BJ (cell line): ENCODE measurements around the gene ABHD17C. TPM values are rescaled to one million over a fixed set of nuclear protein-coding genes. Genes with fewer than 3 reads are reported as not detected.

Source experiments
- CTCF ChIA-PET: fragments of 350-600 bp; formaldehyde crosslinking; extraction: SDS; loops from one replicate; lab custom pipeline; 2021; ENCODE audit warnings: antibody characterized with exemption, inconsistent platforms; lab: Yijun Ruan, JAX
- POLR2A ChIA-PET: fragments of 300-600 bp; sonication (Branson Sonifier 250); formaldehyde crosslinking; extraction: SDS; loops from one replicate; lab custom pipeline; 2021; ENCODE audit warnings: antibody characterized with exemption; lab: Charles Lee
- DNase-seq: peaks from one replicate; pipeline ENCODE4 v3.0.0-alpha.2; 2011; ENCODE audit warnings: low read depth
- H3K27me3 ChIP-seq: 2 replicates; pipeline ENCODE4 v1.6.0; 2011; ENCODE audit warnings: low read length; ENCODE audit not compliant: control insufficient read depth, insufficient read depth
- H3K36me3 ChIP-seq: 2 replicates; pipeline ENCODE4 v1.5.1; 2011; ENCODE audit warnings: low read length; ENCODE audit not compliant: control insufficient read depth, insufficient read depth
- H3K4me3 ChIP-seq: 2 replicates; pipeline ENCODE4 v1.5.1; 2011; ENCODE audit warnings: low read depth, mild to moderate bottlenecking, control low read depth, low read length
- polyA plus RNA-seq: library from polyadenylated mRNA; depleted of rRNA; stranded (reverse); fragments of >200 nt; gene quantifications from 2 replicates; pipeline ENCODE4 v1.2.3, GENCODE V29; 2011
- TF ChIP-seq, protein P1 (sequence below): IDR thresholded peaks from 2 replicates; pipeline ENCODE4 v1.5.1; 2011; ENCODE audit warnings: low read depth, mild to moderate bottlenecking, control low read depth, inconsistent platforms, low read length, moderate library complexity; ENCODE audit not compliant: insufficient read depth

ABHD17C gene
- polyA plus RNA-seq, 1 experiment, result 19.2 TPM

- ChIA-PET POLR2A (no interaction called here), CTCF (no interaction called here)
- Histone ChIP-seq H3K4me3 (no peak overlapping the region), H3K27me3 (no peaks in the 10 kb centered on the region), H3K36me3 (no peaks in the 10 kb centered on the region; the same call in 1 of the 2 replicates)
- TF ChIP-seq, protein P1, sequence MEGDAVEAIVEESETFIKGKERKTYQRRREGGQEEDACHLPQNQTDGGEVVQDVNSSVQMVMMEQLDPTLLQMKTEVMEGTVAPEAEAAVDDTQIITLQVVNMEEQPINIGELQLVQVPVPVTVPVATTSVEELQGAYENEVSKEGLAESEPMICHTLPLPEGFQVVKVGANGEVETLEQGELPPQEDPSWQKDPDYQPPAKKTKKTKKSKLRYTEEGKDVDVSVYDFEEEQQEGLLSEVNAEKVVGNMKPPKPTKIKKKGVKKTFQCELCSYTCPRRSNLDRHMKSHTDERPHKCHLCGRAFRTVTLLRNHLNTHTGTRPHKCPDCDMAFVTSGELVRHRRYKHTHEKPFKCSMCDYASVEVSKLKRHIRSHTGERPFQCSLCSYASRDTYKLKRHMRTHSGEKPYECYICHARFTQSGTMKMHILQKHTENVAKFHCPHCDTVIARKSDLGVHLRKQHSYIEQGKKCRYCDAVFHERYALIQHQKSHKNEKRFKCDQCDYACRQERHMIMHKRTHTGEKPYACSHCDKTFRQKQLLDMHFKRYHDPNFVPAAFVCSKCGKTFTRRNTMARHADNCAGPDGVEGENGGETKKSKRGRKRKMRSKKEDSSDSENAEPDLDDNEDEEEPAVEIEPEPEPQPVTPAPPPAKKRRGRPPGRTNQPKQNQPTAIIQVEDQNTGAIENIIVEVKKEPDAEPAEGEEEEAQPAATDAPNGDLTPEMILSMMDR, result no peak
- no peak for DNase-seq
Observed at GRCh38 chr15:80689294-80689693, 5.8 kb upstream of the ABHD17C start.

DNA sequence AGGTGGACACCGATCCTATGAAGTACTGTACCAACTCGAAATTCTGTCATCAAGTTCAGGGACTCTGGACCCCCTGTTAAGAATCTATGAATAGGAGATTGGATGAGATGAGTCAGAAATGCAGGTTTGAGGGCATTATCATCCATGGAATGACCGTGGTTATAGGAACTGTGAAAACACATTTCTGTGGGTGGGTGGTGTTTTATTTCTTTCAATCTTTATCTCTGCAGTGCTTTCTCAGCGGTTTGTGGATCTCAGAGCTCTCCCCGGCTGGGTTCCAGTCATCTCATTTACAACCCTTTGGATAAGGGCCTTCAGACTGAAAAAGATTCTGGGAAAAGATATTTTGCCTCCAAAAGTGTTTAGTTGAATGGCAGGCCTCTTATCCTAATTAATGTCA lies 5.4 kb upstream of the ABHD17C start:
- ChIA-PET CTCF (no interaction called here), POLR2A (no interaction called here)
- TF ChIP-seq, protein P1, result no peak
- Histone ChIP-seq H3K27me3 (no peaks in the 10 kb centered on the region), H3K36me3 (no peaks in the 10 kb centered on the region; the same call in 1 of the 2 replicates), H3K4me3 (no peak overlapping the region)
- DNase-seq, result no peak

GRCh38 chr15:80691575-80691974 lies 3.5 kb upstream of the ABHD17C start:
- no peak for DNase-seq
- Histone ChIP-seq H3K4me3 (no peak overlapping the region), H3K27me3 (no peaks in the 10 kb centered on the region), H3K36me3 (no peaks in the 10 kb centered on the region; the same call in 1 of the 2 replicates)
- POLR2A ChIA-PET, result no interaction called here
- CTCF ChIA-PET, result interaction anchor here (0.8 to 1.0 kb wide), 2 partner anchors 26 to 82 kb away, joined by 3 read pairs; no protein-coding TSS in a partner anchor
- TF ChIP-seq, protein P1, result no peak

DNA sequence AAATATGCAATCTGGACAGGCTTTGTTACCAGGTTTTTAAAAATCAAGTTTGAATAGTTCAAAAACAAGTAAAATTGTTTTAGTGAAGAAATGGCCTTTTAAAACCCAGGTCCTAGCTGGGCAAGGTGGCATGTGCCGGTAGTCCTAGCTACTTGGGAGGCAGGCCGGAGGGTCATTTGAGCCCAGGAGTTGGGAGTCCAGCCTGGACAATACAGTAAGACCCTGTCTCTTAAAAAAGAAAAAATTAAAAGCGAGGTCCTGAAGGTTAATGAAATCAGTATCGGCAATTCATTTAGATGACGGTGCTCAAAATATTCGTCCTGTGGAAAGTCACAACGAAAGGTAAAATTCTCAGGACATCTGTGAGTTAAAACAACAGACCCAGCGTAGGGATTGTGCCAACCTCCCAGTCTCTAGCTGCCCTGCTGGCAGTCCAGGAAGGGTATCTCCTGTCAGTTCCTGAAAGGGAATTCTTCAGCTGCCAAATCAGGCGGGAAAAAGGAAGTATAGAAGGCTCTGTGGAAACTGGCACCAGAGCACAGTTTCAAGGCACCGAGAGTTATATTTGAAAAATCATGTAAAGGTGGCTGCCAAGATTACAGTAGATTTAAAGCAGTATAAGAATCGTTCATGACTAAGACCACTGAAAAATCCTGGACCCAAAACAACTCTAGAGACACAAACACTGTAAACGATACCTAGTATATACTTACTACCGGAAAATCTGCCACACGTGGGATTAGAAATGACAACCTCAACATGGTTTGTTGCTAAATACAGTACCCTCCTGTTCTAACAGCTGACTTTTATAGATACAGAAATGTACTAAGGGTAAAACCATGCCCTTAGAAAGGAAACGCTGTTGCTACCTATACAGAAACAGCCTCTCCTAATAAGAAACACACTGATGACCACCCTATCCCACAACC lies 1.2 kb upstream of the ABHD17C start:
- Histone ChIP-seq H3K4me3 (peak overlapping the region; percentile 92), H3K27me3 (no peaks in the 10 kb centered on the region), H3K36me3 (no peaks in the 10 kb centered on the region; the same call in 1 of the 2 replicates)
- POLR2A ChIA-PET, result interaction anchor here (1.0 kb wide), 1 partner anchor 126 kb away, joined by 7 read pairs; no protein-coding TSS in a partner anchor
- TF ChIP-seq, protein P1, result no peak
- CTCF ChIA-PET, result interaction anchor here (1.2 to 5.1 kb wide), 4 partner anchors 20 to 126 kb away, joined by 3 to 33 read pairs (median 12); no protein-coding TSS in a partner anchor
- DNase-seq, result no peak

- Histone ChIP-seq H3K4me3 (peak overlapping the region; percentile 92), H3K36me3 (no peaks in the 10 kb centered on the region; the same call in 1 of the 2 replicates), H3K27me3 (no peaks in the 10 kb centered on the region)
- CTCF ChIA-PET, result interaction anchor here (1.2 to 5.1 kb wide), 4 partner anchors 74 to 127 kb away, joined by 3 to 33 read pairs (median 12); no protein-coding TSS in a partner anchor
- TF ChIP-seq, protein P1, result no peak
- no peak for DNase-seq
- POLR2A ChIA-PET, result interaction anchor here (1.0 kb wide), 1 partner anchor 85 kb away, joined by 3 read pairs; no protein-coding TSS in a partner anchor
Observed at GRCh38 chr15:80694611-80695098, 455 bp upstream of the ABHD17C start.
